Fibroblast of the aortic adventitia (primary cell): ENCODE results near the gene CEP131. TPM values are rescaled to one million over a fixed set of nuclear protein-coding genes. Genes with fewer than 3 reads are reported as not detected.

ENCODE experiments used
- DNase-seq: peaks from one replicate; pipeline ENCODE4 v3.0.0-alpha.2; 2010; ENCODE audit warnings: low read depth
- H3K4me3 ChIP-seq: 2 replicates; pipeline ENCODE4 v1.5.1; 2011; ENCODE audit warnings: low read depth, mild to moderate bottlenecking, control low read depth, low read length, moderate library complexity
- CTCF ChIP-seq: IDR thresholded peaks from 2 replicates; pipeline ENCODE4 v1.5.1; 2011; ENCODE audit warnings: mild to moderate bottlenecking, low read length, control low read depth, inconsistent platforms; ENCODE audit not compliant: insufficient read depth
- total RNA-seq: library from RNA; depleted of rRNA; stranded (reverse); fragments of >200 nt; gene quantifications from 2 replicates; pipeline ENCODE4 v1.2.3, GENCODE V29; 2012; ENCODE audit warnings: low replicate concordance

The CEP131 gene
- total RNA-seq, 1 donor = 9.6 TPM

- no peak overlapping the region for H3K4me3 ChIP-seq
- TF ChIP-seq CTCF = no peak
- DNase-seq = no peak
Measured at GRCh38 chr17:81162491-81162890, 60.3 kb downstream of the CEP131 start.

DNA sequence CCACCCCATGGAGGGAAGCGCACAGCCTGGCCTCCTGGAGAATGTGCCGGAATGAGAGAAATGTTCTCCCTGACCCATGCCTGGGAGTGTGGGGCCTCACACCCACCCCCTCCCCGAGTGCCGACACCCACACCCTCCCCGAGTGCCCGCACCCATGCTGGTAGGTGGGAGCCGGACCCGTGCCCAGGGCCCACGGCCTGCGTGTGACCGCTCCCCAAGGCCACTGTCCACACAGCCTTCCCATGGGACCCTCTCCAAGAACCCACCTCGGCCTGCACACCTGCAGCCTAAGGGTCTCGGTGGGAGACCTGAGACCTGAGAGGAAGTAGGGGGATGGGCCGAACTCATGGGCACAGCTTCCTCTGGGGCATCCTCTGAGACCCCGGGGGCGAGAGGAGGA, 60.8 kb downstream of the CEP131 start:
- TF ChIP-seq CTCF = no peak

GRCh38 chr17:81161536-81161935, 61.2 kb downstream of the CEP131 start:
- no peak for TF ChIP-seq CTCF
- H3K4me3 ChIP-seq = no peak overlapping the region
- DNase-seq = no peak

More for the DNA sequence above, 60.8 kb downstream of the CEP131 start:
- no peak for DNase-seq
- H3K4me3 ChIP-seq = no peak overlapping the region

DNA sequence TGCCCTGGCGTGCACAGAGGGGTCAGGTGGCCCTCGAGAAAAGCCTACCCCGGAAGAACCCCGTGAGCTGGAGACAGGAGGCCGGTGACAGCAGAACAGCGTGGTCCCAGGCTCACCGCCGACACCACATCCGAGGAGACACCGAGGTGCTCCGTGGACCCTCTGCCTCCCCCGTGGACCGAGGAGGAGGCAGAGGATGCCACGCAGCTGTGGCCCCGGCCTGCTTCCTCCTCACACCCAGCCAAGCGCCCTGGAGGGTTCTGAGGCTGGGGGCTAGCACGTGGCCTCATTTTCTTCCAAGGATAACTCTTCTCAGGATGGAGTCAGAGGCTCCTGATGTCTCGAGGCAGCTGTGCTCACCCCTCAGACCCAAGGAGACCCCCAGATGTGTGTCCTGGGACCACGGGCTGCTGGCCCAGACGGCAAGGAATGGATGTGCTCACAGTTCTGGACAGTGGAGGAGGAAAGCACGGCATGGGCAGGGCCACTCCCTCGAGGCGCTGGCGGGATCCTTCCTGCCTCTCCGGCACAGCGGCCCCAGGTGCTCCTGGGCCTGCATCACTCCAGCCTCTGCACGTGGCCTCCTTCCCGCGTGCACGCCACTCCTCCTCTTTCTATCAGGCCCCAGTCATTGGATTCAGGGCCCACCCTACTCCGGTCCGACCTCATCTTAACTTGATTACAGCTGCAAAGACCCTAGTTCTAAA, 61.9 kb downstream of the CEP131 start:
- TF ChIP-seq CTCF = no peak
- no peak for DNase-seq

DNA sequence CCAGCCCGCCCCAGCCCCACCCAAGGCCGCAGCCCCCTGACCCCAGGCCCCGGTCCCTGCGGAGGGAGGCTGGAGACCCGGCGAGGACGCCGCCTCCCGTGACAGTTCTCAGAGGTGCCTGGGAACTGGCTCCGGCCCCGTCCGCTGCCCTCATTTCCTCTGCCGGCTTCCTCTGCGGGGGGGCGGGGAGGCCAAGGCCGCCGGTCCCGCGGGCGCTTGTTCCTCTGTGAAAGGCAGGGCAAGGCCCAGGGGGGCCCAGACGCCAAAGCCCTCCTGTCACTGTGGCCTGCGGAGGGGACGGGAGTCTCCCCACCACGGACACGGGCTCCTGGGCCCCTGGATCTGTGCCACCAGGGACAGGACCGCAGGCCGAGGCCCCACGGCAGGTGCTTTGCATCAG, 62.5 kb downstream of the CEP131 start:
- no peak for DNase-seq
- no peak for TF ChIP-seq CTCF
- H3K4me3 ChIP-seq = no peak overlapping the region

More for the DNA sequence above, 61.9 kb downstream of the CEP131 start:
- H3K4me3 ChIP-seq = no peak overlapping the region

- no peak for DNase-seq
- H3K4me3 ChIP-seq = no peak overlapping the region
- no peak for TF ChIP-seq CTCF
Measured at GRCh38 chr17:81159611-81160265, 63.0 kb downstream of the CEP131 start.
